Fibroblast of skin of right biceps (primary cell): Measurements from ENCODE around the gene GLYR1.

Experiments
- DNase-seq: peaks from one replicate; pipeline ENCODE4 v3.0.0-alpha.2; 2013

The GLYR1 gene

DNA sequence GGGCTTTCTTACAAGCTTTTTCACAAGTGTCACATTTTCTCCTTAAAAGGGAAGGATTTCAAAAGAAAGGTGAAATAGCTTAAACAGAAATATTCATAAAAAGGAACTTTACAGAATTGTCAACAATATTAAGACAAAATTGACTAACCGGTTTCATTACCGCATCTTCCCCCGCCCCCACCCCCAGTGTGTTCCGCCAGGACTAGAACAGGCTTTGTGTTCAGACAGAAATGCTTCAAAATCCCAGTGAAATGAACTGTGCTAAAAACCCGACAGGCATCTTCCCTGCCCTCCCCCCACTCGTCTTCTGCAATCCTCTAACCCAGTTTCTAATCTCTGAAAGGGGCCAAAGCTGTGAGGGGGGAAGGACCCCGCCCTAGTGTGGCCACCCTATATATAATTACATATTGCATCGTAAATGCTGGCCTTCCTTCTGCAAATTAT lies 43.7 kb downstream of the GLYR1 start:
- peak; percentile 31 for DNase-seq

DNA sequence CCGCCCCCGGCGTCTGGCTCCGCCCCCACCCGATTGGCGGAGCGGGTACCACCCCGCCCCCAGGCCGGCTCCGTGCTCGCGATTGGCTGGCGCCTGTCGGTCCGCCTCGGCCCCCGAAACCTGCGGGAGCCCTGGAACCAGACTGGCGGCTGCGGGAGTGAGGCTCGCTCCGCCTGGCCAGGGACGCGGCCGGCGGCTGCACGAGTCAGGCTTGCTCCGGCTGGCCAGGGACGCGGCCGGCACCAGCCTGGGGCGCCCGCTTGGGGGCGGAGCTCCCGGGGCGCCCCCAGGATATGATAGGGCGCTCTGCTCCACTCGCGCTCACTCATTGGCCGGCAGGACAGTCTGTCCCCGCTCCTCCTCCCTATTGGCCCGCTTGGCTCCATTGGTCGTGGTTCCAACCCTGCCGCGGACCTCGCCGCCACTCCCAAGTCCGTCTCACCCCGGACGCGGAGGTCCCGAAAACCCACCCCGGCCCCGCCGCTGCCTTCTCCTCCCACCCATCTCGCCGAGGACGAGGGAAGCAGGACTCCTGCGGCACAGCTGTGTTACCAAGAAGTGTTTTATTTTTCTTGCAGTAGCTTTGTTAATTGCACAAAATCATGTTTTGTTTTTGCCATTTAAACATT lies 44.3 kb downstream of the GLYR1 start:
- DNase-seq = peak; percentile 92

DNA sequence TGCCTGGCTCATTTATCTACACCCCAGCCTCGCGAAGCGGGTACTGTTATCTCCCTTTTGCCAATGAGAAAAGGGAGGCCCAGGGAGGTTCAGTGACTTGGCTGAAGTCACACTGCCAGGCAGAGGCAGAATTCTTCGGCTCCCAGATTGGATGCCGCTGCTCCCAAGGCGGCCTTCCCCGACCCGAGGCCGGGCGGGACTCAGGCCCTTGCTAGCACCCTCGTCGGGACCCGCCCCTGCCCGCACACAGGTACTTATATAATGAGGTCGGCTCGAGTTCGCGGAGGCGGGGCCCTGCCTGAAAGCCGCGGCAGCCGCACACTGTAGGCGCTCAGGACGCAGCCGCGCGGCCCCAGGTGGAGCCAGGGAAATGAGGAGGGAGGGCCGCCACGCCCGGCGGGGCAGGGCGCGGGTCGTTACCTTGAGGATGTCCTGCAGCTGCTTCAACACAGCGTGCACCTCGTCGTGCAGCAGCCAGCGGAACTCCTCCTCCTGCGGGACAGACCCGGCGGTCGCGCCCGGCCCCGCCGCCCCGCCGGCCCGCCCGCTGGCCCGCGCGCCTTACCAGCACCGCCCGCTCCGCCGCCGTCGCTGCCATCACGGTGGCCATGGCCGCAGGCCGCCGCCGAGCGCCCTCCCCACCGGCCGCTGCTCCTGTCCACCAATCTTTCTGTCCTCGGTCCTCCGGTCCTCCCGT lies 45.0 kb downstream of the GLYR1 start, which contains the start of gene ROGDI:
Gene ROGDI (minus strand): TSS at position 672 of the 697 bp plus-strand sequence. CDS start 62 bp downstream, at position 610.
- peak; percentile 11 for DNase-seq

DNA sequence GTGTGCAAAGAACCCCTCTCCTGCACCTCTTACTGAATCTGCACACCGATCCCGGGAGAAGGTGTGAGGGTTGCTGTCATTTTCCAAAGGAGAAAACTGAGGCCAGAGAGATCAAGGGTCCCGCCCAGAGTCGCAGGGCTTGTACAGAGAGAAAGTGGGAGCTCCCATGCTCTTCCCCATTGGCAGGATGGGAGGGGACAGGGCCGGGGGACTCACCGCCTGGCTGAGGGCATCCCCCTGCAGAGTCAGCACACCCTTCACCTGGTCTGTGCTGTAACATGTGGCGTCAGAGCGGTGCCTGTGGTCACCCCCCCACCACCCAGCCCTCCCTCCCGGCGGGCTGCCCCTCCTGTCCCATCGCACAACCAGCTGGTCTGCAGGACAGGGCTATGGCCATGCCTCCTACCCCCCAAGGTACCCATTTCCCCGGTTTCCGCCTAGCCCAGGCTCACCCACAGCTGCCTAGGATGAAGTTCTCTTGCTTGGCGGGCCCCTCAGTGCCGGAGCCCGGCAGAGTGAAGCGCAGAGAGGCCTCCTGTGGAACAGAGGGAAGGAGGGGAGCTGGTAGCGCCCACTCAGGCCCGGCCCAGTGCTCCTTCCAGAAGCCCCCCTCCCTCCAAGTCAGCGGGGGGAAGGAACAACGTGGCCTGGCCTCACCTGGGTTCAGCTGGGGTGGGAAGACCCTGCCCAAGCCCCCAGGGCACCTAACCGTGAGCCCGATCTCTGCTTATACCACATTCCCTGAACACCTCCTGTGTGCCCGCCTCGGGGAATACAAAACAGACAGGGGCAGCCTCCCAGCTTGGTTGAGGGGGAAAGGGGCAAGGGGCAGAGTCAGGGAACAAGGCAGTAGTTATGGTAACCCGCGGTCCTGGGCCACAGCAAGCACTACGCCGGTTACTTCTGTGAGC lies 45.8 kb downstream of the GLYR1 start:
- no peak for DNase-seq

DNA sequence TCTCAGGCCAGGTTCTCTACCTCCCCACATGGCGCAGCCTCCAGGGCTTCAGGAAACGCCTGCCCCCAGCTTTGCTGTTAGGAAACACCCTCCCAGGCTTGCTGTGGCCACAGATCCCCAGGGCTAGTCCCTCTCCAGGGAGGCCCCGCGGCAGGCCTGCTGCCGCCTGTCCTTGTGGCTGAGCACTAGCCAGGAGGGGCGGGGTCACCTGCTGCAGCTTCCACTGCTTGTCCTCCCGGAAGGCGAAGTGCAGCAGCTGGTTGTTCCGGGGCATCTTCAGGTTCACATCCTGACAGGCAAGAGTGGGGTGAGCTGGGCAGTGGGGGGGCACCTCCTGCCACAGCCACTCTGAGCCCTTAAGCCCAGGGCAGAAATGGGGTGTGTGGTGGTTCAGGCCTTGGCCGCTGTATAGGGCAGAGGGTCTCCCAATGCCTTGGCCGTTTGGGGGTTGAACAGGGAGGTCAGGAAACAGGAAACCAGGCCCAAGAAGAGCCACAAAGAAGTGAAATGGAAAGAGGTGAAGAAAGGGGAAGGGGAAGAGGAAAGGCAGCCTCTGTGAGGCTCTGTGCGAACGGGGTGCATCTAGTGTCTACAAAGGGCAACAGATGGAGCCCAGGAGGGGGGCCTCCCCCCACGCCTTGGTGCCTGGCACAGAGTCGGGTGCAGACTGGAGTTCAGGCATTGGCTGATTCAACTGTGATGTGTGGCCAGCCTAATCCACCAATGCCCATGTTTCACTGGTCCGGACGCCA lies 46.6 kb downstream of the GLYR1 start:
- no peak for DNase-seq

DNA sequence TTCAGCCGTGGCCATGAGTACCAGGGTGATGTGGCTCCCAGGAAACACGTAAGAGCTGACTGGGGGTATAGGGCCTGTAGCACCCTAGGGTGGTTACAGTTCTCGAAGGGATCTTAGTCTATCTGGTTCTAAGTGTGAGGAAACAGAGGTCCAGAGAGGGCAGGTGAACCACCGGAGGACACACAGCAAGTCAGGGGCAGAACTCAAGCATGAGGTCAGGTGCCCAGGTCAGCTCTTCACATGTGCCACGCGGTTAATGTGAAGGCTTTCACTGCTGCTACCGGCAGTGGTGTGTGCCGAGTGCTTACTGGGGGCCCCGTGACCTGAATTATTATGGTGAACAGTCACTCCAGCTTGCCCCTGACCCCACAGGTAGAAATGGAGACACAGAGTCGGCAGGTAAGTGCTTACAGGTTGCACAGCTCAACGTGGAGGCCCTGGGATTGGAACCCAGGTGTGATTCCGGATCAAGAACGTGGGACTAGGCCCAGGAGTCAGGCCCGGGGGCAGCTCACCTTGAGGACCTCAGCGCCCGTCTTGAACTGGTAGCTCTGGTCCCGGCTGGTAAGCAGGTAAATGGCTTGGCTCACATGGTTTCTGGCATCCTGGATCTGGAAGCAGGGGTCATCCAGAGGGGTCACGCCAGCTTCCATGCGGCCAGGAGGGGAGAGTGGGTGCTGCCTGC lies 47.8 kb downstream of the GLYR1 start:
- DNase-seq = no peak

DNA sequence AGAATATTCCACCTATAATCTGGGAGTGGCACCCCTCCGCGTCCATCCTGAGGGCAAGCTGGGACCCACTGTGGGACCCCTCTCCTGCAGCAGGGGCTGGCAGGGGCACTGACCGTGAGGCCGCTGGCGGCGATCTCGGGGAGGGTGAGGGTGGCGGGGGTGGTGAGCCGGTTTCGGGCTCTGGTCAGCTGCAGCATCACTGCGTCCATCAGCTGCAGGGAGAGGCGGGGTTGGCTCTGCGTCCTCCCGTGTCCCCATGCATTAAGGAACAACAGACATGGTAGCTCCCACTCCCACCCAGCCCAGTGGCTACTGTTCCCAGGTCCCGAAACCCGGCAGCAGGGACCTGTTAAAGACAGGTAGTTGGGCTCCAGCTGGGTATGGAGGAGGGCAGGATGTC lies 48.6 kb downstream of the GLYR1 start:
- no peak for DNase-seq

DNA sequence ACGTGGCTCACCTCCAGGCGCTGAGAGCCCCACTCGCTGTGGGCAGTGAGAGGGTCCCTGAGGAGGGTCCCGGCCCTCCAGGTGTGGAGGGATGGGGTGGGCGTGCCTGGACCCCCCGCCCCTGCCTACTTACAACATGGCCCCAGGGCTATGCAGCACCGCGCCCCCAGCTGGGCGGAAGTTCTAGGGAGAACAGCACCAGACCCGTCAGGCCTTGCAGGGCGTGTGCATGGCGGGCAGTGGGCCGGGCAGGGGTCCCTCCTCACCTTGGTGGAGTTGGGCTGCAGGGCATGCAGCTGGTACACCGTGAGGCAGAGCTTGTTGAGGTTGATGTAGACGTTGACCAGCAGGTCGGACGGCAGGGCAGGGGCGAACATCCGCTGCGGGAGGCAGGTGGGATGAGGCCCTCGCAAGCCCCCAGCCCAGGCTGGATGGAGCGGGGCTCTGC lies 49.3 kb downstream of the GLYR1 start:
- no peak for DNase-seq

DNA sequence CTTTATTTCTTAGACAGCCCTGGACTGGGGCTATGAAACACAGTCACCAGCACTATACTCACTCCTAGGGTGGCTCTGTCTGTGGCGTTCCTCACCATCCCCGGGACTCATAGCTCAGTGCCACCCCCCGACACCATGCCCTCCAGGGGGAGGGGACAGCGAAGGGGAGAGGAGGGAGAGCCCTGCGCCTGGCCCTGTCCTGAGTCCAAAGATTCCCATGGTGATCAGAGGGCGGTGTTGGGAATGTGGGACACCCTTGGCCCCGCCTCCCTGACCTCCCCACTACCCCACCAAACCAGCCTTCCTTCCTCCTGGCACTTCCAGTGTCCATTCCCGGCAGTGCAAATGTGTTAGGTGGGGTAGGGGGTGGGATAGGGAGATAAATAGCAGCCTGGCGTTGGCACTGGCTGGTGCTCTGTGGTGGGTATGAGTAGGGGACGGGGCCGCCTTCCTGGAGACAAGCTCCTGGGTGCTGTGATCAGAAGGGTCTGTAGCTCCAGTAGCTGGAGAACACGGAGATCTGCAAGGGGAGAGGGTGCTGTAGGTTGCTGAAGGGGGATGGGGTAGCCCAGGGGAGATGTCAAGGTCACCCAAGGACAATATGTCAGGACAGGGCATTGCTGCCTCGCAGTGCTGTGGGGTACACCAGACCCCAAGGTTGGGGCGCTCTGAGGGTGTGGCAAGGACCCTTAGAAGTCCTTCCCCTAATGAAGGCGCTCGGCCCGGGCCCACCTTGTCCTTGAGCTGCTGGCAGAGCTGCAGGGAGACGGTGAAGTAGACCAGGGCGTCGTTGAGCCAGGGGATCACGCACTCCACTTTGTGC lies 49.9 kb downstream of the GLYR1 start:
- DNase-seq = no peak

DNA sequence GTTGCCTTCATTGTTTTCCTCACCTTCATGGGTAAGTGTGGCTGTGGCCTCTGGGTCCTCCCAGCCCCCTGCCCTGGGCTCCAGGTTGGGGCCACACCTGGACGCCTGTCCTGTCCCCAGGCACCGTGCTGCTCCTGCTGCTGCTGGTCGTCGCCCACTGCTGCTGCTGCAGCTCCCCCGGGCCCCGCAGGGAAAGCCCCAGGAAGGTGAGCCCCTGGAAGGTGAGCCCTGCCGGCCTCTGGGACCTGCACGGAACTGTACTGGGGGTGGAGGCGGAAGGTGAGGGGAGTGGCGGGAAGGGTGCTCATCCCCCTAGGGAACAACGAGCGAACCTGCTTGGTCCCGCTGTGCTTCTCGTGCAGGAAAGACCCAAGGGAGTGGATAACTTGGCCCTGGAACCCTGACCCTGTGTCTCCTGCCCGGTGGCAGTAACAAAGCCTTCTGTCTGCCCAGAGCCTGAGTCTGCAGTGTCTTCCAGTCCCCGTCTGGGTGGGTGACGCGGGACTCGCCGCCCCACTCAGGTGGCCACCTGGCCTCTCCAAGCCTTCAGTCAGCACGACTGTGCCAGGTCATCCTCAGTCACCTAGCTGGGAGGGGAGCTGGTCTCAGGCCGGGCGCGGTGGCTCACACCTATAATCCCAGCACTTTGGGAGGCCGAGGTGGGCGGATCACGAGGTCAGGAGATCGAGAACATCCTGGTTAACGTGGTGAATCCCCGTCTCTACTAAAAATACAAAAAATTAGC lies 51.1 kb downstream of the GLYR1 start:
- DNase-seq = no peak

DNA sequence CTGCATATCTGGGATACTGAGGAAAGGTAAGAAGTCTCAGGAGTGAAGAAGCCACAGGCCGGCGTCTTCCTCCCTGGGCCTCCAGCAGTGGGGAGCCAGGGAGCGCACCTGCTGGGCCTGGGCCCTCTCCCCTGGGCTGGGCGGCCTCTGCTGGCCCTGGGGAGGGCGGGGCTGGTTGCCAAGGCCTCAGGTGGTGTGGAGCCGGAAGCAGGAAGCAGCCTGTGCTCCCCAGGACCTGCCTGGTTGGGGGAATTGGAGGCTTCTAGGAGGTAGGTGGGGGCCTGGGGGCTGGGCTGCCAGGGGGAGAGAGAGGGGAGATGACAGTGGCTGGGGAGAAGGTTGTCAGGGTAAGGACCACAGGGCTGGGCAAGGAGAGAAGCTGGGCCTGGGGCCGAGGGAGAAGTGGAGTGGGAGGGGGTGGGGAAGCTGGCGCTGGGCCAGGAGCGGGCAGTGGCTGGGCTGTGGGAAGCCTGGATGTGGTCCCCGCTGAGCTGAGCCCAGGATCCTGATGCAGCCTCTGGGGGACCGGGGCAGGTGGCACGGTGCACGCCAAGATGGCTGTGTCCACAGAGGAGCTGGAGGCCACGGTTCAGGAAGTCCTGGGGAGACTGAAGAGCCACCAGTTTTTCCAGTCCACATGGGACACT lies 51.8 kb downstream of the GLYR1 start, which contains the start of gene SMIM22:
Gene SMIM22 (plus strand): TSS at position 189 of the 647 bp plus-strand sequence. CDS start 366 bp downstream, at position 555.
- no peak for DNase-seq

DNA sequence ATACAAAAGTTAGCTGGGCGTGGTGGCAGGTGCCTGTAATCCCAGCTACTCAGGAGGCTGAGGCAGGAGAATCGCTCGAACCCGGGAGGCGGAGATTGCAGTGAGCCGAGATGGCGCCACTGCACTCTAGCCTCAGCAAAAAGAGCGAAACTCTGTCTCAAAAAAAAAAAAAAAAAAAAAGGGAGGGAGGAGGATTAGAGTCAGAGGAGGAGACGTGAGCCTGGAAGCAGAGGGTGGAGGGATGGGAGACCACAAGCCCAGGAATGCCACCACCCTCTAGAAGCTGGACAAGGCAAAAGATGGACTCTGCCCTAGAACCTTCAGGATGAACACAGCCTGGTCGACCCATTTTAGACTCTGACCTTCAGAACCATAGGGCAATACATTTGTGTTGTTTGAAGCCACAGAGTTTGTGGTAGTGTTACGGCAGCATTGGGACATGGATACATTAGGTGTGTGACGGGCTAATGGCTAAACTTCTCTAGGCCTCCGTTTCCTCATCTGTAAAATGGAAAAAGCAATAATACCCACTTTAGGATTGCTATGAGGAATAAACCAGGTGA lies 54.1 kb downstream of the GLYR1 start:
- no peak for DNase-seq

DNA sequence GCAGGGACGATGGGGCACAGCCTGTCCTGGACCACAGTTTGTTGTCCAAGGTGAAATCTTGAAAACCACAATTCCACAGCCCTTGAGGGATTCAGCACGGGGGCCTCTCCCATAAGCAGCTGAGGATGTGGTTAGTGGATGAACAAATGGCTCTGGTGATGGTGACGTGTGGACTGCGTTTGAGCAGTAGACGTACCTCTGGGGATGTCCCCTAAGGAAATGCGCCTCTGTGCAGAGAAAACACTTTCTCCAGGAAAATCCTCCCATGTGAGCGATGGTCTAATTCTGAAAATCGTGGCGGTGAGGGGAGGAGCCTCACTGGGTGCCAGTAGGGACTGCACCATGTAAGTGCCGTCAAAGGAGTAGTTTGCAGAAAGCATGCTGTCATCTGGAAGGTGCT lies 56.2 kb downstream of the GLYR1 start:
- no peak for DNase-seq

DNA sequence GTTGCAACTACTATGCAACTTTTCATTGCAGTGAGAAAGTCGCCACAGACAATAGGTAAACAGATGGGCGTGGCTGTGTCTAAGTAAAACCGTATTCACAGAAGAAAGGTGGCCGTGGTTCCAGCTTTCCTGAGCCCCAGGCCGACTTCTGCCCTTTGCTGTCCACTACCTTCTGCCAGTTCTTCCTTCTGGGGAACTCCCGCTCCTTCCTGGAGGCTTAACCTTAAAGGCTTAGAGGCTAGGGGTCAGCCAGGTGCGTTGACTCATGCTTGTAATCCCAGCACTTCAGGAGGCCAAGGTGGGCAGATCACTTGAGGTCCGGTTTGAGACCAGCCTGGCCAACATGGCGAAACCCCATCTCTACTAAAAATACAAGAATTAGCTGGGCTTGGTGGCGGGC lies 56.8 kb downstream of the GLYR1 start:
- no peak for DNase-seq

DNA sequence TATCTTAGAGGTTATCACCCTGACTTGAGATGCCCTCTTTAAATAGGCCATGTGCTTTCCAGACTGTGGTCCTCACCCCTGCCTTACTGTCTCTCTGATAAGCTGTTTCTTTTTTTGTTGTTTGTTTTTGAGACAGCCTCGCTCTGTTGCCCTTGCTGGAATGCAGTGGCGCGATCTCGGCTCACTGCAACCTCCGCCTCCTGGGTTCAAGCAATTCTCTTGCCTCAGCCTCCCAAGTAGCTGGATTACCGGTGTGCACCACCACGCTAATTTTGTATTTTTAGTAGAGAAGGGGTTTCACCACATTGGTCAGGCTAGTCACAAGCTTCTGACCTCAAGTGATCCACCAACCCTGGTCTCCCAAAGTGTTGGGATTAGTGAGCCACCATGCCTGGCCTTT lies 58.2 kb downstream of the GLYR1 start:
- DNase-seq = no peak

DNA sequence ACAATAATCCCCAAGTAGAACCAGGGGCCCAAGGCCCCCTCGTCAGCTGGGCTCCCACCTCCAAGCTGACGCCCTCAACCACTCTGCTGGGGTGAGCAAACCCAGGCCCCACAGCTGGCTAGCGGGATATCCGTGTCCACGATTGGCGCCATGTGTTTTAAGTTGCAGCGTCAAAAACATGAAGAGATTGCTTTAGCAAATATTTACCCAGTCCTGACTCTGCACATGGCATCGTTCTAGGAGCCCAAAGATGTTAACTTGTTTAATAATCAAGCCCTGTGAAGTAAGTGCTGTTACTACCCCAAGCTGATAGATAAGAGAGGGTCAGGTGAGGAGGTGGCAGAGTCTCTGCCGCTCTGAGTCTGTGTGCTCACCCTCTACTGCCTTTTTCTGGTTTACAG lies 58.6 kb downstream of the GLYR1 start:
- DNase-seq = no peak

DNA sequence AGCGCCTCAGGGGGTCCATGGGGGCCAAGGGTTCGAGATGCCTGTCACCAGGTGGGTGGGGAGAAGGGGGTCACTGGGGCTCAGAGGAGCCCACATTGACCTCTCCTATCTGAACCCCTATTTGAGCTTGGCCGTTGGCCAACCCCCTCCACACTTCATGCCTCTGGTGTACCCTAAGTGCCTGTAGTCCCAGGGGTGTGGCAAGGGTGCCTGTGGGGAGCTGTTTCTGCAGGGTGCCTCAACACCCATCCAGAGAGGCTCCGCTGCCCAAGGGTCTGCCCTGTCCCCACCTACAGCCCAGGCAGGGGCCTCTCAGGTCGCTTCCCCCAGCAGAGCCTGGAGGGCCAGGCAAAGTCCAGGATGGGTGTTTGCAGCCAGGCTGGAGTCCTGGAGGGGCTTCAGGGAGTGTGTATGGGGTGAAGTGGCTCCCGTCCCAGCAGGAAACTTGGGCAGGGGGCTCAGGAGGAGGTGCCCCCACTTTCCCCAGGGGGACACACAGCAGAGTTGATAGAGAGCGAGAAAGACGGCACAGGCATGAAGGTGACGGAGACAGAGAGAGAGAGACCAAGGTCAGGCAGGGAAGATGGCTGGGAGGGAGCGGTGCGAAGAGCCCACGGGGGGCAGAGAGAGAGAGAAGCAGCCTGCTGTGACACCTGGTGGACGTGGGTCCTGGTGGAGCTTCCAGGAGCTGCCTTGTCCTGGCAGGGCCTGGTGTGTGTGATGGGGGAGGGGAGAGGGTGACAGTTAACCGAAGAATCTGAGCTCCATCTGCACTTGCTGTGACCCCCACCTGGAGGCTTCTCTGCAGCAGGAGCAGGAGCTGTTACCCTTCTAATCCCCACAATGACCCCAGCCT lies 59.2 kb downstream of the GLYR1 start, which contains the start of gene SEPTIN12:
Gene SEPTIN12 (minus strand): TSS at position 719 of the 856 bp plus-strand sequence. CDS start 700 bp downstream, at position 19.
- DNase-seq = no peak

DNA sequence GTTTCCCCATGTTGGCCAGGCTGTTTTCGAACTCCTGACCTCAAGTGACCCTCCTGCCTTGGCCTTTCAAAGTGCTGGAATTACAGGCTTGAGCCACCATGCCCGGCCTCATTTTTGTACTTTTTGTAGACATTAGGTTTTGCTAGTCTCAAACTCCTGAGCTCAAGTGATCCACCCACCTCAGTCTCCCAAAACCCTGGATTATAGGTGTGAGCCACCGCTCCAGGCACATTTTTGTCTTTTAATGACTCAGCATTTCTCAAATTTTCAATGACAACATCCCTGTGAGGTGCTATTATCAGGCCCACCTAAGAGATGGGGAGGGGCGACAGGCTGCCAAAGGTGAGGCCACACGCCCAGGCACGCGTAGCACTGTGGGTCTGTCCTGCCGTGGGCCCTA lies 60.0 kb downstream of the GLYR1 start:
- DNase-seq = no peak
